Keratinocyte (primary cell): ENCODE results near the gene WDR89. TPM values are rescaled to one million over a fixed set of nuclear protein-coding genes. Genes with fewer than 3 reads are reported as not detected.
"Not testable (repeated sequence)": the region's sequence is repeated elsewhere in the genome, so short reads cannot be mapped to it uniquely, and the experiment has no call there.

ENCODE experiments used
- DNase-seq: peaks from one replicate; pipeline ENCODE4 v3.0.0-alpha.2; 2011; ENCODE audit warnings: low read depth, missing footprints, low spot score
- FAIRE-seq: peaks from 2 replicates; lab custom pipeline; 2011; peaks lifted over from hg19 to GRCh38; lab: Jason Lieb, UNC
- H2AFZ ChIP-seq: 2 replicates; pipeline ENCODE4 v1.6.0; 2012; ENCODE audit warnings: low read length, control low read depth, inconsistent platforms; ENCODE audit not compliant: control insufficient read depth
- H3K27ac ChIP-seq: 2 replicates; pipeline ENCODE4 v1.5.1; 2011; ENCODE audit warnings: low read length; ENCODE audit not compliant: control insufficient read depth, insufficient read depth
- H3K27me3 ChIP-seq: 3 replicates; pipeline ENCODE4 v1.6.0; 2011; ENCODE audit warnings: low read length; ENCODE audit not compliant: control insufficient read depth, insufficient read depth; ENCODE audit errors: extremely low read depth
- H3K36me3 ChIP-seq, 2 experiments: 2 replicates in 1 of 2; 3 replicates in 1 of 2; pipeline ENCODE4 v1.5.1; 2011; ENCODE audit warnings: low read length in 2 of 2, mild to moderate bottlenecking in 1 of 2; ENCODE audit not compliant: control insufficient read depth in 2 of 2, insufficient read depth in 2 of 2; ENCODE audit errors: extremely low read depth in 1 of 2
- H3K4me1 ChIP-seq: 3 replicates; pipeline ENCODE4 v1.5.1; 2011; ENCODE audit warnings: low read length; ENCODE audit not compliant: control insufficient read depth, insufficient read depth; ENCODE audit errors: extremely low read depth
- H3K4me2 ChIP-seq: 3 replicates; pipeline ENCODE4 v1.6.0; 2011; ENCODE audit warnings: low read depth, low read length; ENCODE audit not compliant: control insufficient read depth, insufficient read depth; ENCODE audit errors: extremely low read depth
- H3K4me3 ChIP-seq, 3 experiments: fragments of 200-600 bp in 1 of 3; sonication (generic) in 1 of 3; 2 replicates in 2 of 3; 3 replicates in 1 of 3; pipeline ENCODE4 v1.5.1; 2011 to 2016; ENCODE audit warnings: low read length in 3 of 3, mild to moderate bottlenecking in 3 of 3, control low read depth in 2 of 3, inconsistent platforms in 1 of 3, low read depth in 1 of 3, mixed read lengths in 1 of 3, mixed run types in 1 of 3, moderate library complexity in 1 of 3; ENCODE audit not compliant: control insufficient read depth in 2 of 3, insufficient read depth in 2 of 3; ENCODE audit errors: extremely low read depth in 1 of 3
- H3K79me2 ChIP-seq: 2 replicates; pipeline ENCODE4 v1.6.0; 2012; ENCODE audit warnings: low read length; ENCODE audit not compliant: control insufficient read depth, insufficient read depth
- H3K9ac ChIP-seq: 3 replicates; pipeline ENCODE4 v1.6.0; 2011; ENCODE audit warnings: low read length; ENCODE audit not compliant: control insufficient read depth, insufficient read depth; ENCODE audit errors: extremely low read depth
- H3K9me1 ChIP-seq: 3 replicates; pipeline ENCODE4 v1.6.0; 2011; ENCODE audit warnings: low read length; ENCODE audit not compliant: control insufficient read depth, insufficient read depth; ENCODE audit errors: extremely low read depth
- H3K9me3 ChIP-seq: 2 replicates; pipeline ENCODE4 v1.5.1; 2012; ENCODE audit warnings: low read depth, low read length; ENCODE audit not compliant: control insufficient read depth
- H4K20me1 ChIP-seq: 3 replicates; pipeline ENCODE4 v1.6.0; 2011; ENCODE audit warnings: low read length; ENCODE audit not compliant: control insufficient read depth, insufficient read depth; ENCODE audit errors: extremely low read depth
- CTCF ChIP-seq, 3 experiments: IDR thresholded peaks in 1 of 3; conservative IDR thresholded peaks in 1 of 3; optimal IDR thresholded peaks in 1 of 3; 2 replicates in 2 of 3; 3 replicates in 1 of 3; pipeline versions ENCODE3 to v1.5.1; 2011; ENCODE audit warnings: low read length in 3 of 3, mild to moderate bottlenecking in 3 of 3, moderate library complexity in 2 of 3, control low read depth in 1 of 3, inconsistent platforms in 1 of 3; ENCODE audit not compliant: insufficient read depth in 2 of 3; ENCODE audit errors: extremely low read depth in 1 of 3
- EZH2 ChIP-seq: IDR thresholded peaks from one replicate; pipeline ENCODE4 v1.6.1; 2012; ENCODE audit warnings: inconsistent platforms, mild to moderate bottlenecking, low read length, moderate library complexity
- dilution Hi-C: fragments of 300-500 bp; cut with MboI; formaldehyde crosslinking; loops from one replicate; pipeline ENCODE4 v1.7.0; 2020; ENCODE audit warnings: low sequenced_read_pairs; ENCODE audit not compliant: extremely low pct_ligation_motif_present
- polyA plus RNA-seq, 5 experiments: library from polyadenylated mRNA; depleted of rRNA in 3 of 5; stranded (reverse) in 3 of 5; stranded (forward) in 1 of 5; unstranded in 1 of 5; fragments of >200 nt; gene quantifications; 1 replicate in 1 of 5; 2 replicates in 3 of 5; 3 replicates in 1 of 5; pipeline versions ENCODE4 v1.2.1 to v1.2.3, GENCODE V29; 2011 to 2012; ENCODE audit warnings: missing spikeins in 2 of 5, low read depth in 1 of 5, low replicate concordance in 1 of 5

WDR89 gene
- polyA plus RNA-seq, 1 donor (not counting 4 experiments of a cell fraction or from before 2014, with no cell fraction given), result 14.3 TPM

- Histone ChIP-seq H4K20me1 (no peaks in the 10 kb centered on the region), H3K9ac (no peak overlapping the region), H3K9me3 (no peaks in the 10 kb centered on the region), H3K79me2 (peaks cover 54% of the 10 kb centered on the region), H3K27me3 (no peaks in the 10 kb centered on the region), H3K4me1 (peaks cover 4% of the 10 kb centered on the region), H3K4me3 (no peak overlapping the region), H3K36me3 (no peaks in the 10 kb centered on the region), H3K4me2 (no peak overlapping the region), H3K9me1 (no peaks in the 10 kb centered on the region), H2AFZ (no peak overlapping the region), H3K27ac (no peak overlapping the region)
- FAIRE-seq (no peak), DNase-seq (no peak)
- dilution Hi-C loops, result no loop called here
- TF ChIP-seq EZH2 (no peak), CTCF (optimal IDR thresholded peaks at IDR 0.05 in 1 of 3, IDR thresholded peaks at IDR 0.05 in 1 of 3, conservative IDR thresholded peaks at IDR 0.05 in 1 of 3; ENCODE audit: extremely low read depth in 1 of 3, insufficient read depth in 2 of 3, low read length in 3 of 3) (no peak)
These were observed 3.2 kb downstream of the WDR89 start for GRCh38 chr14:63638493-63638892.

- DNase-seq, H3K4me2 ChIP-seq, H2AFZ ChIP-seq, H3K9ac ChIP-seq, H3K27ac ChIP-seq, H3K9me1 ChIP-seq, H3K4me1 ChIP-seq, H3K36me3 ChIP-seq, H3K9me3 ChIP-seq, dilution Hi-C loops, H3K27me3 ChIP-seq, H3K4me3 ChIP-seq, FAIRE-seq, H4K20me1 ChIP-seq: not testable (repeated sequence)
- peaks cover 66% of the 10 kb centered on the region for H3K79me2 ChIP-seq
These were observed 5.5 kb downstream of the WDR89 start for GRCh38 chr14:63636094-63636635.

GRCh38 chr14:63633801-63634200 is 7.9 kb downstream of the WDR89 start:
- Histone ChIP-seq H3K4me1 (no peaks in the 10 kb centered on the region), H3K4me3 (no peak overlapping the region), H3K27ac (no peak overlapping the region), H2AFZ (no peak overlapping the region), H4K20me1 (no peaks in the 10 kb centered on the region), H3K4me2 (no peak overlapping the region), H3K36me3 (no peaks in the 10 kb centered on the region), H3K9me1 (no peaks in the 10 kb centered on the region), H3K9me3 (no peaks in the 10 kb centered on the region), H3K9ac (no peak overlapping the region), H3K27me3 (no peaks in the 10 kb centered on the region), H3K79me2 (peaks cover 60% of the 10 kb centered on the region)
- FAIRE-seq (no peak), DNase-seq (no peak)
- dilution Hi-C loops, result no loop called here
- TF ChIP-seq CTCF (optimal IDR thresholded peaks at IDR 0.05 in 1 of 3, IDR thresholded peaks at IDR 0.05 in 1 of 3, conservative IDR thresholded peaks at IDR 0.05 in 1 of 3; ENCODE audit: extremely low read depth in 1 of 3, insufficient read depth in 2 of 3, low read length in 3 of 3) (no peak), EZH2 (no peak)
